GM18507 (cell line): ENCODE data around the gene JAKMIP3.

ENCODE experiments used
- DNase-seq: peaks from one replicate; pipeline ENCODE4 v3.0.0; 2011; ENCODE audit warnings: low read depth; ENCODE audit not compliant: insufficient read length; ENCODE audit errors: extremely low spot score
- FAIRE-seq: peaks from 2 replicates; lab custom pipeline; 2011; peaks lifted over from hg19 to GRCh38; lab: Jason Lieb, UNC

The JAKMIP3 gene

GRCh38 chr10:132065491-132066105, at the start of gene JAKMIP3:
Gene JAKMIP3, plus strand, starts transcription at chr10:132065946. Its CDS starts 38,863 bp downstream, at chr10:132104809.
- no peak for DNase-seq
- FAIRE-seq: no peak

- DNase-seq (no peak), FAIRE-seq (no peak)
Observed at GRCh38 chr10:132016514-132016913, 49.2 kb upstream of the JAKMIP3 start.

- no peak for DNase-seq
- FAIRE-seq: no peak
Observed at GRCh38 chr10:132018446-132018845, 47.3 kb upstream of the JAKMIP3 start.

- DNase-seq (no peak), FAIRE-seq (no peak)
Observed at GRCh38 chr10:132019366-132019765, 46.4 kb upstream of the JAKMIP3 start.

GRCh38 chr10:132020456-132020855, 45.3 kb upstream of the JAKMIP3 start:
- FAIRE-seq (no peak), DNase-seq (no peak)

GRCh38 chr10:132021046-132021445, 44.7 kb upstream of the JAKMIP3 start:
- FAIRE-seq (no peak), DNase-seq (no peak)

GRCh38 chr10:132021504-132022143, 44.1 kb upstream of the JAKMIP3 start:
- DNase-seq (no peak), FAIRE-seq (no peak)

GRCh38 chr10:132022241-132022640, 43.5 kb upstream of the JAKMIP3 start:
- DNase-seq (no peak), FAIRE-seq (no peak)

- DNase-seq: peak; percentile 47
- peak; percentile 89 for FAIRE-seq
Observed at GRCh38 chr10:132023092-132023811, 42.5 kb upstream of the JAKMIP3 start.

- no peak for DNase-seq
- FAIRE-seq: no peak
Observed at GRCh38 chr10:132027423-132027983, 38.2 kb upstream of the JAKMIP3 start.

- FAIRE-seq: no peak
- no peak for DNase-seq
Observed at GRCh38 chr10:132028706-132029105, 37.0 kb upstream of the JAKMIP3 start.

- FAIRE-seq (no peak), DNase-seq (no peak)
Observed at GRCh38 chr10:132030898-132031463, 34.8 kb upstream of the JAKMIP3 start.

- DNase-seq: no peak
- no peak for FAIRE-seq
Observed at GRCh38 chr10:132033632-132034031, 32.1 kb upstream of the JAKMIP3 start.

GRCh38 chr10:132035476-132035875, 30.3 kb upstream of the JAKMIP3 start:
- DNase-seq (no peak), FAIRE-seq (no peak)

GRCh38 chr10:132036153-132036886, 29.4 kb upstream of the JAKMIP3 start:
- no peak for DNase-seq
- FAIRE-seq: no peak

- DNase-seq (no peak), FAIRE-seq (no peak)
Observed at GRCh38 chr10:132036887-132037675, 28.7 kb upstream of the JAKMIP3 start.

GRCh38 chr10:132037676-132037975, 28.1 kb upstream of the JAKMIP3 start:
- FAIRE-seq (no peak), DNase-seq (no peak)

- DNase-seq: no peak
- no peak for FAIRE-seq
Observed at GRCh38 chr10:132039371-132039770, 26.4 kb upstream of the JAKMIP3 start.

- FAIRE-seq: no peak
- DNase-seq: no peak
Observed at GRCh38 chr10:132040046-132040445, 25.7 kb upstream of the JAKMIP3 start.
